Activated CD4-positive, alpha-beta memory T cell treated with anti-CD3 and anti-CD28 coated beads, Interleukin-2, amount 10 ng/mL, durations not matched to agents 7 days and 5 days (primary cell): Measurements from ENCODE around the gene GPR12. TPM values are rescaled to one million over a fixed set of nuclear protein-coding genes. Genes with fewer than 3 reads are reported as not detected.

Experiments used
- CTCF ChIA-PET: fragments of 350-600 bp; sonication (Branson Sonifier 250); formaldehyde crosslinking; loops from one replicate; lab custom pipeline; 2021; ENCODE audit warnings: antibody characterized with exemption, inconsistent platforms; lab: Charles Lee
- POLR2A ChIA-PET: fragments of 350-600 bp; sonication (Branson Sonifier 250); formaldehyde crosslinking; loops from one replicate; lab custom pipeline; 2021; ENCODE audit warnings: antibody characterized with exemption; lab: Charles Lee
- DNase-seq: peaks from one replicate; pipeline ENCODE4 v3.0.0-alpha.2; 2020
- H3K27ac Mint-ChIP-seq: one replicate; pipeline ENCODE4 v1.8.0; 2021; ENCODE audit warnings: mild to moderate bottlenecking, mixed read lengths
- H3K27me3 Mint-ChIP-seq: one replicate; pipeline ENCODE4 v1.8.0; 2021; ENCODE audit warnings: mixed read lengths
- H3K36me3 Mint-ChIP-seq: one replicate; pipeline ENCODE4 v1.8.0; 2021; ENCODE audit warnings: low read depth, mixed read lengths
- H3K4me1 Mint-ChIP-seq: one replicate; pipeline ENCODE4 v1.8.0; 2021; ENCODE audit warnings: mixed read lengths
- H3K4me3 Mint-ChIP-seq: one replicate; pipeline ENCODE4 v1.8.0; 2021; ENCODE audit warnings: mild to moderate bottlenecking, mixed read lengths
- H3K9me3 Mint-ChIP-seq: one replicate; pipeline ENCODE4 v1.8.0; 2021; ENCODE audit warnings: mixed read lengths
- total RNA-seq, 2 experiments: library from RNA; stranded (reverse); gene quantifications; one replicate each; pipeline ENCODE4 v1.2.3, GENCODE V29; 2021

GPR12 gene
- total RNA-seq, 2 experiments from 2014 or later = not detected

DNA sequence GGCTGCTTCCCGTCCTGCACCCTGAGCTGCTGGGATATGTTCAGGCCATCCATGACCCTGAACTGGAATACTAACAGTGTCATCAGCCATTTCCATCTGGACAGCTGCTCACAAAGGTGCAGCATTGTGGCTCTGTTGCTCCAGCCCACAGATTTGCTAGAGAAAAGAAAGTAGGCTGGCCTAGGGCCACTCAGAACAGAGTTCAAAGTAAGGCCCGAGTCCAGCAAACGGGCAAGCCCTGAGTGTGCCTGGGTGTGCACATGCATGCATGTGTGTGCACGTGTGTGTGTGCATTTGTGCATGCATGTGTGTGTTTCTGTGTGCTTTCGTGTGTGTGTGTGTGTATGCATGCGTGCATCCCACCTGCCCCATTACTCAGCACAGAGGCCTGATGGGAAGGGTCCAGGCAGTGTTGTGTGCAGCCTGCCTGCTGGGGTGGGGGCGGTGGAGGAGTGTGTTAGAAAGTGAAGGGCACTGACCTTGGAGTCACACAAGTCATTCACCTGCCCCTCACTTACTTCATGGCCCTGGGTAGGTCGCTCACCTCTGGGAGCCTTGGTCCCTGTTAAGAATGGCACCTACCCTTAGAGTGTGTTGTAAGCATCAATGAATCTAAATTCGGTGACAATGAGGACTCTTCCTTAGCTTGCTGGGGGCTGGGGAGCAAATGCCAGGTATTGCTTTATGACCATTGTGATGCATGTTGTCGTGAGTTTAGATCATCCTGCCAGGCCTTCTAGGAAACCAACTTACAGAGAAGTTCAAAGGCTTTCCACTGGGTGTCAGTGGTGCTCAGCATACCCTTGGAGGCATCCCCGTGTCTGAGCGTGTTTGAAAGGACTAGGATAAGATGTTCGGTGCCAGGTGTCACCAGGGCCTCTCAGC lies 53.2 kb downstream of the GPR12 start:
- peak; percentile 35 for DNase-seq
- POLR2A ChIA-PET = no interaction called here
- H3K4me3 Mint-ChIP-seq = no peak overlapping the region
- no peak overlapping the region for H3K27ac Mint-ChIP-seq
- peaks cover 7% of the 10 kb centered on the region for H3K27me3 Mint-ChIP-seq
- H3K4me1 Mint-ChIP-seq = no peaks in the 10 kb centered on the region
- CTCF ChIA-PET = interaction anchor here (0.8 to 3.9 kb wide), 5 partner anchors 9 to 222 kb away, joined by 3 to 26 read pairs (median 4); no protein-coding TSS in a partner anchor
- no peaks in the 10 kb centered on the region for H3K36me3 Mint-ChIP-seq
- H3K9me3 Mint-ChIP-seq = no peaks in the 10 kb centered on the region

DNA sequence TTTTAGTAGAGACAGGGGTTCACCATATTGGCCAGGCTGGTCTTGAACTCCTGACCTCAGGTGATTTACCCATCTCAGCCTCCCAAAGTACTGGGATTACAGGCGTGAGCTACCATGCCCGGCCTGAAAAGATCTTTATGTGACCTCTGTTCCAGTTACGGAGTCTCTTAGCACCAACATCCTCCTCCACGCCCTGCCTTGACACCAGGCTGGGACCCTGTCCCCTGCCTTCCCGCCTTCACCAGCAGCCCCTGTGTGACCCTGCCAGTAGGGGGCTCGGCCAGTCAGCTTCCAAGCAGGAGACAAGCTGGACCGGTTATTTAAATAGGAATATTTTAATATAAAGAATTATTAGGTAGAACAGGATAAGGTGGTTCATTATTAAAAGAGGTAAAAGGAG lies 54.2 kb downstream of the GPR12 start:
- POLR2A ChIA-PET = no interaction called here
- H3K4me1 Mint-ChIP-seq = no peaks in the 10 kb centered on the region
- CTCF ChIA-PET = interaction anchor here (0.8 to 3.9 kb wide), 3 partner anchors 166 to 224 kb away, joined by 3 to 26 read pairs (median 4); no protein-coding TSS in a partner anchor
- no peaks in the 10 kb centered on the region for H3K9me3 Mint-ChIP-seq
- no peaks in the 10 kb centered on the region for H3K36me3 Mint-ChIP-seq
- DNase-seq = no peak
- no peak overlapping the region for H3K27ac Mint-ChIP-seq
- peaks cover 7% of the 10 kb centered on the region for H3K27me3 Mint-ChIP-seq
- no peak overlapping the region for H3K4me3 Mint-ChIP-seq

DNA sequence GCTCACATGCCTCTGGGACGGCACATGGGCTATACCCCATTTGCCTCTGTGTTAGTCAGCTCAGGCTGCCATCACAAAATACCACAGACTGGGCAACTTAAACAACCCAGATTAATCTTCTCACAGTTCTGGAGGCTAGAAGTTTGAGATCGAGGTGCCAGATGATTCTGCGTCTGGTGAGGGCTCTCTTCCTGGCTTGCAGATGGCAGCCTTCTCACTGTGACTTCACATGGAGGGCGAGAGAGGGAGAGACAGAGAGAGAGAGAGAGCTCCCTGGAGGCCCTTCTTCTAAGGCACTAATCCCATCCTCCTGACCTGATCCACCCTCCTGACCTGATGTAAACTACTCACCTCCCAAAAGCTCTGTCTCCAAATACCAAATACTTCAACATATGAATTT lies 55.0 kb downstream of the GPR12 start:
- ChIA-PET CTCF (interaction anchor here (1.5 to 3.9 kb wide), 2 partner anchors 167 to 225 kb away, joined by 4 to 26 read pairs; no protein-coding TSS in a partner anchor), POLR2A (no interaction called here)
- peaks cover 7% of the 10 kb centered on the region for H3K27me3 Mint-ChIP-seq
- H3K4me3 Mint-ChIP-seq = no peak overlapping the region
- no peaks in the 10 kb centered on the region for H3K4me1 Mint-ChIP-seq
- H3K27ac Mint-ChIP-seq = no peak overlapping the region
- H3K9me3 Mint-ChIP-seq = no peaks in the 10 kb centered on the region
- H3K36me3 Mint-ChIP-seq = no peaks in the 10 kb centered on the region
- DNase-seq = no peak

Other genes starting within 250 kb of the GPR12 start
- gene WASF3, start 203.1 kb downstream of the GPR12 start, total RNA-seq = not detected